GM12891 (cell line): ENCODE data around the gene PCDHA13.
"Not testable (repeated sequence)": the region's sequence is repeated elsewhere in the genome, so short reads cannot be mapped to it uniquely, and the experiment has no call there.

Experiments used
- POLR2A ChIP-seq: IDR thresholded peaks from 2 replicates; pipeline ENCODE4 v1.6.1; 2011; ENCODE audit warnings: low read depth, low read length, control low read depth
- POLR2AphosphoS5 ChIP-seq: IDR thresholded peaks from 2 replicates; pipeline ENCODE4 v1.6.1; 2011; ENCODE audit warnings: low read depth, low read length, control low read depth
- SPI1 ChIP-seq: IDR thresholded peaks from 2 replicates; pipeline ENCODE4 v1.6.1; 2011; ENCODE audit warnings: low read depth, low read length, control low read depth
- TAF1 ChIP-seq: IDR thresholded peaks from 2 replicates; pipeline ENCODE4 v1.6.1; 2011; ENCODE audit warnings: low read depth, low read length, control low read depth

GRCh38 chr5:140849831-140850634, 31.9 kb upstream of the PCDHA13 start:
- not testable (repeated sequence) for TF ChIP-seq POLR2AphosphoS5, POLR2A, SPI1, TAF1
